ENCODE data around the gene PGM2. TPM values are rescaled to one million over a fixed set of nuclear protein-coding genes. Genes with fewer than 3 reads are reported as not detected.

Gene PGM2
- total RNA-seq, 1 donor: 20.3 TPM

DNA sequence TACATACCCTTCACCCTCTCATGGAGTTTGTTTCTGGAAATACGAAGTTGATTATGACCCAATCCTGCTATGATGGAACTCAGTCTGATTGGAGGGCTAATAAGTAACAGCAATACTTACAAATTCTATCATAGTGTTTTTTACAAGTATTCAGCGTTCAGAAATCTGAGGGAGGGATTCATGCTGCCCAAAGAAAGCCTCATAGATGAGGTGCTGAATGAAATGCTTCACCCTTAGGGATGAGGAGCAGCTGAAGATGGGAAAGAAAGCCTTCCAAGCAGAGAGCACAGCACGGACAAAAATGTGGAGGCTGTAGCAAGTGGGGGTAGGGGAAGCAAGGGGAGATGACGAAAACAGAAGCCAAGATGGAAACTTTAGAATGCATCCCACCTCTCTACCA is 36.5 kb downstream of the PGM2 start:
- no peaks in the 10 kb centered on the region for H3K27me3 ChIP-seq (ENCODE audit: insufficient read depth, low read length)
- H4K20me1 ChIP-seq (ENCODE audit: insufficient read depth, low read length): no peaks in the 10 kb centered on the region
- H3K9me3 ChIP-seq (ENCODE audit: low read depth, low read length): no peaks in the 10 kb centered on the region
- peaks cover 28% of the 10 kb centered on the region for H3K36me3 ChIP-seq (ENCODE audit: insufficient read depth, low read length)
- no peak overlapping the region for H3K4me2 ChIP-seq (ENCODE audit: insufficient read depth, low read length)
- H3K79me2 ChIP-seq (ENCODE audit: insufficient read depth, low read length): no peaks in the 10 kb centered on the region
- H2AFZ ChIP-seq (ENCODE audit: low read length): no peak overlapping the region
- H3K4me3 ChIP-seq (ENCODE audit: insufficient read depth, low read length): no peak overlapping the region
- H3K27ac ChIP-seq (ENCODE audit: low read depth, low read length): no peak overlapping the region
- no peak for DNase-seq (ENCODE audit: insufficient read length, low spot score, missing footprints)
- no peaks in the 10 kb centered on the region for H3K4me1 ChIP-seq (ENCODE audit: insufficient read depth, low read length)
- TF ChIP-seq, protein P1, sequence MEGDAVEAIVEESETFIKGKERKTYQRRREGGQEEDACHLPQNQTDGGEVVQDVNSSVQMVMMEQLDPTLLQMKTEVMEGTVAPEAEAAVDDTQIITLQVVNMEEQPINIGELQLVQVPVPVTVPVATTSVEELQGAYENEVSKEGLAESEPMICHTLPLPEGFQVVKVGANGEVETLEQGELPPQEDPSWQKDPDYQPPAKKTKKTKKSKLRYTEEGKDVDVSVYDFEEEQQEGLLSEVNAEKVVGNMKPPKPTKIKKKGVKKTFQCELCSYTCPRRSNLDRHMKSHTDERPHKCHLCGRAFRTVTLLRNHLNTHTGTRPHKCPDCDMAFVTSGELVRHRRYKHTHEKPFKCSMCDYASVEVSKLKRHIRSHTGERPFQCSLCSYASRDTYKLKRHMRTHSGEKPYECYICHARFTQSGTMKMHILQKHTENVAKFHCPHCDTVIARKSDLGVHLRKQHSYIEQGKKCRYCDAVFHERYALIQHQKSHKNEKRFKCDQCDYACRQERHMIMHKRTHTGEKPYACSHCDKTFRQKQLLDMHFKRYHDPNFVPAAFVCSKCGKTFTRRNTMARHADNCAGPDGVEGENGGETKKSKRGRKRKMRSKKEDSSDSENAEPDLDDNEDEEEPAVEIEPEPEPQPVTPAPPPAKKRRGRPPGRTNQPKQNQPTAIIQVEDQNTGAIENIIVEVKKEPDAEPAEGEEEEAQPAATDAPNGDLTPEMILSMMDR (IDR thresholded peaks at IDR 0.05; ENCODE audit: extremely low read depth, low read depth, low read length): no peak

DNA sequence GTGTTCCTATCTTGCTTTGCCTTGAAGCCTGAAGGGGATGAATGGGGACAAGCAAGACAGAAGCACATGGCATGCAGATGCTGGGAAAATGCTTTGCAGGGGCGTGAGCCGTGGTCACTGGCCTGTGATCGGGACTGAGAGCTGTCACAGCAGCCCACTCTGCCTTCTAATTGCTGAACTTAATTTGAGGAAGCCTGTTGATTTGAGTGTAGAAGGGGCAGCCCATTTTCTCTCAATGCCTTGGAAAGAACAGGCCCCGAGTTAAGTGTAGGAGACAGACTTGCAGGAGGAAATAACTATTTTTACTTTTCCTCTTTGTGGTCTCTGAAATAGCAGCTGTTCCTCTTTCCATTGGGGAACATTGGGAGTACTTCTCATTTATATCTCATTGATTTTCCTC is 38.3 kb downstream of the PGM2 start:
- Histone ChIP-seq H4K20me1 (ENCODE audit: insufficient read depth, low read length) (no peaks in the 10 kb centered on the region), H2AFZ (ENCODE audit: low read length) (no peak overlapping the region), H3K9me3 (ENCODE audit: low read depth, low read length) (no peaks in the 10 kb centered on the region), H3K4me2 (ENCODE audit: insufficient read depth, low read length) (no peak overlapping the region), H3K27ac (ENCODE audit: low read depth, low read length) (no peak overlapping the region), H3K79me2 (ENCODE audit: insufficient read depth, low read length) (no peaks in the 10 kb centered on the region), H3K27me3 (ENCODE audit: insufficient read depth, low read length) (no peaks in the 10 kb centered on the region), H3K4me3 (ENCODE audit: insufficient read depth, low read length) (no peak overlapping the region), H3K4me1 (ENCODE audit: insufficient read depth, low read length) (no peaks in the 10 kb centered on the region), H3K36me3 (ENCODE audit: insufficient read depth, low read length) (peaks cover 20% of the 10 kb centered on the region)
- TF ChIP-seq, protein P1 (IDR thresholded peaks at IDR 0.05; ENCODE audit: extremely low read depth, low read depth, low read length): no peak
- no peak for DNase-seq (ENCODE audit: insufficient read length, low spot score, missing footprints)

DNA sequence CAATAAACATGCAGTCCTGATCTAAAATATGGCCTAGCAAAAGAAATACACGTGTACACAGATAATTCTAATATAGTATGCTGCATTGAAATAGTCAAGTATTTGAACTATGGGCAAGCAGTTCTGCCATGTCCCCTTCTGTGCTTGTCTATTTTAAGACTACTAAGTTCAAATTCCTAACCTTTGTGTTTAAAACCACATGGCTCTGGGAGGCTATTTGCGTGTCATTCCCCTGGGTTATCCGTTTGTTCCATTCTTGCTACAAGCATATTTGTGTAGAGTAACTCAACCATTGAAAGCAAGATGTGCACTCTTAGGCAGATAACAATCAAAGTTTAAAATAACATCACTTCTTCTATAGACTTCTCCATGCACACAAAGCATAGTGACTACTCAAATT is 39.0 kb downstream of the PGM2 start:
- no peak overlapping the region for H2AFZ ChIP-seq (ENCODE audit: low read length)
- H3K36me3 ChIP-seq (ENCODE audit: insufficient read depth, low read length): peaks cover 19% of the 10 kb centered on the region
- TF ChIP-seq, protein P1 (IDR thresholded peaks at IDR 0.05; ENCODE audit: extremely low read depth, low read depth, low read length): no peak
- no peaks in the 10 kb centered on the region for H3K27me3 ChIP-seq (ENCODE audit: insufficient read depth, low read length)
- no peaks in the 10 kb centered on the region for H3K4me1 ChIP-seq (ENCODE audit: insufficient read depth, low read length)
- DNase-seq (ENCODE audit: insufficient read length, low spot score, missing footprints): no peak
- H4K20me1 ChIP-seq (ENCODE audit: insufficient read depth, low read length): no peaks in the 10 kb centered on the region
- H3K4me3 ChIP-seq (ENCODE audit: insufficient read depth, low read length): no peak overlapping the region
- no peaks in the 10 kb centered on the region for H3K79me2 ChIP-seq (ENCODE audit: insufficient read depth, low read length)
- no peak overlapping the region for H3K27ac ChIP-seq (ENCODE audit: low read depth, low read length)
- H3K4me2 ChIP-seq (ENCODE audit: insufficient read depth, low read length): no peak overlapping the region
- H3K9me3 ChIP-seq (ENCODE audit: low read depth, low read length): no peaks in the 10 kb centered on the region

DNA sequence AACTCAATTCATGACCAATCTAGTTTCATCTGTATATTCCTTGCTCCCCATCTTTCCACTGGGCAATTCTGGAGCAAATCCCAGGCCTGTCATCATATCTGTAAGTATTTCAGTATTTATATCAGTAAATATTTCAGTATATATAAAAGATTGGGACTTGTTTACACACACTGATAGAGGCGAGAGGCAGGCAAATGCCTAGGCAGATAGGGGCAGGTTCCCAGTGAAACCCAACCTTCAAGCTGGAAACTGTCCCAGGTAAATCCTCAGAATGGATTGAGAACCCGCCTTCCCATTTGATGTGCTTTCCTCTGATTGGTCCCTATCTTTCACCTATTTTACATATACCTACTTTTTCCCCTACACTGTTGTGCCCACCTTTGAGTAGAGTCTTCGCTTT is 40.6 kb downstream of the PGM2 start:
- Histone ChIP-seq H3K36me3 (ENCODE audit: insufficient read depth, low read length) (peaks cover 17% of the 10 kb centered on the region), H3K4me2 (ENCODE audit: insufficient read depth, low read length) (no peak overlapping the region), H4K20me1 (ENCODE audit: insufficient read depth, low read length) (no peaks in the 10 kb centered on the region), H3K27ac (ENCODE audit: low read depth, low read length) (no peak overlapping the region), H3K9me3 (ENCODE audit: low read depth, low read length) (no peaks in the 10 kb centered on the region), H3K27me3 (ENCODE audit: insufficient read depth, low read length) (no peaks in the 10 kb centered on the region), H2AFZ (ENCODE audit: low read length) (no peak overlapping the region), H3K79me2 (ENCODE audit: insufficient read depth, low read length) (no peaks in the 10 kb centered on the region), H3K4me1 (ENCODE audit: insufficient read depth, low read length) (peaks cover 3% of the 10 kb centered on the region), H3K4me3 (ENCODE audit: insufficient read depth, low read length) (no peak overlapping the region)
- TF ChIP-seq, protein P1 (IDR thresholded peaks at IDR 0.05; ENCODE audit: extremely low read depth, low read depth, low read length): no peak
- DNase-seq (ENCODE audit: insufficient read length, low spot score, missing footprints): no peak
